ENCODE data around the gene CAMK1D.
"Not testable (repeated sequence)": the region's sequence is repeated elsewhere in the genome, so short reads cannot be mapped to it uniquely, and the experiment has no call there.

CAMK1D gene

GRCh38 chr10:12470719-12471118, 121.4 kb downstream of the CAMK1D start:
- DNase-seq: no peak

- DNase-seq: no peak
These were observed 121.8 kb downstream of the CAMK1D start for GRCh38 chr10:12471135-12471534.

- DNase-seq: no peak
These were observed 124.1 kb downstream of the CAMK1D start for GRCh38 chr10:12473491-12473890.

GRCh38 chr10:12474727-12475412, 125.5 kb downstream of the CAMK1D start:
- no peak for DNase-seq

- no peak for DNase-seq
These were observed 127.3 kb downstream of the CAMK1D start for GRCh38 chr10:12476656-12477055.

- no peak for DNase-seq
These were observed 130.1 kb downstream of the CAMK1D start for GRCh38 chr10:12479437-12479844.

- DNase-seq: no peak
These were observed 130.6 kb downstream of the CAMK1D start for GRCh38 chr10:12479924-12480323.

GRCh38 chr10:12480440-12480839, 131.1 kb downstream of the CAMK1D start:
- no peak for DNase-seq

- no peak for DNase-seq
These were observed 132.6 kb downstream of the CAMK1D start for GRCh38 chr10:12481924-12482323.

- no peak for DNase-seq
These were observed 133.2 kb downstream of the CAMK1D start for GRCh38 chr10:12482587-12482986.

- DNase-seq: no peak
These were observed 134.9 kb downstream of the CAMK1D start for GRCh38 chr10:12484002-12484918.

- no peak for DNase-seq
These were observed 135.8 kb downstream of the CAMK1D start for GRCh38 chr10:12484941-12485805.

GRCh38 chr10:12487366-12487765, 138.0 kb downstream of the CAMK1D start:
- no peak for DNase-seq

- no peak for DNase-seq
These were observed 139.3 kb downstream of the CAMK1D start for GRCh38 chr10:12488626-12489025.

- DNase-seq: no peak
These were observed 140.0 kb downstream of the CAMK1D start for GRCh38 chr10:12489357-12489756.

- DNase-seq: no peak
These were observed 140.5 kb downstream of the CAMK1D start for GRCh38 chr10:12489806-12490205.

- no peak for DNase-seq
These were observed 141.6 kb downstream of the CAMK1D start for GRCh38 chr10:12490963-12491362.

- DNase-seq: no peak
These were observed 142.1 kb downstream of the CAMK1D start for GRCh38 chr10:12491491-12491890.

GRCh38 chr10:12492016-12492415, 142.7 kb downstream of the CAMK1D start:
- no peak for DNase-seq

- DNase-seq: not testable (repeated sequence)
These were observed 147.7 kb downstream of the CAMK1D start for GRCh38 chr10:12497046-12497445.

- DNase-seq: no peak
These were observed 150.0 kb downstream of the CAMK1D start for GRCh38 chr10:12499076-12499986.

Data from NCI-H1694 (cell line).